Measurements from ENCODE around the gene PIGS.

The PIGS gene

GRCh38 chr17:28554565-28554964, 16.8 kb downstream of the PIGS start:
- H3K4me3 ChIP-seq (ENCODE audit: low read length): no peak overlapping the region
- no peak for DNase-seq (ENCODE audit: low read depth, low spot score)

GRCh38 chr17:28553000-28553505, 18.3 kb downstream of the PIGS start:
- DNase-seq (ENCODE audit: low read depth, low spot score): no peak
- H3K4me3 ChIP-seq (ENCODE audit: low read length): peak overlapping the region; percentile 18; the same call in 1 of the 2 replicates

GRCh38 chr17:28552176-28552999, 18.9 kb downstream of the PIGS start, which contains the start of gene UNC119:
UNC119 (minus strand) TSS chr17:28552624; CDS start chr17:28552557, 67 bp downstream.
- peak within 1 kb of the TSS; percentile 60 for H3K4me3 ChIP-seq (ENCODE audit: low read length)
- DNase-seq (ENCODE audit: low read depth, low spot score): peak; percentile 53

- peak overlapping the region; percentile 60 for H3K4me3 ChIP-seq (ENCODE audit: low read length)
- no peak for DNase-seq (ENCODE audit: low read depth, low spot score)
Observed at GRCh38 chr17:28551421-28552175, 19.7 kb downstream of the PIGS start.

GRCh38 chr17:28550858-28551257, 20.5 kb downstream of the PIGS start:
- no peak overlapping the region for H3K4me3 ChIP-seq (ENCODE audit: low read length)
- DNase-seq (ENCODE audit: low read depth, low spot score): no peak

- H3K4me3 ChIP-seq (ENCODE audit: low read length): no peak overlapping the region
- DNase-seq (ENCODE audit: low read depth, low spot score): peak; percentile 19
Observed at GRCh38 chr17:28549236-28550132, 21.8 kb downstream of the PIGS start.

GRCh38 chr17:28548417-28549130, 22.8 kb downstream of the PIGS start:
- H3K4me3 ChIP-seq (ENCODE audit: low read length): no peak overlapping the region
- no peak for DNase-seq (ENCODE audit: low read depth, low spot score)

GRCh38 chr17:28547623-28548416, 23.5 kb downstream of the PIGS start:
- H3K4me3 ChIP-seq (ENCODE audit: low read length): no peak overlapping the region
- peak; percentile 45 for DNase-seq (ENCODE audit: low read depth, low spot score)

- H3K4me3 ChIP-seq (ENCODE audit: low read length): no peak overlapping the region
- no peak for DNase-seq (ENCODE audit: low read depth, low spot score)
Observed at GRCh38 chr17:28547096-28547622, 24.2 kb downstream of the PIGS start.

GRCh38 chr17:28545787-28546415, 25.4 kb downstream of the PIGS start:
- no peak for DNase-seq (ENCODE audit: low read depth, low spot score)
- H3K4me3 ChIP-seq (ENCODE audit: low read length): no peak overlapping the region

GRCh38 chr17:28545141-28545503, 26.2 kb downstream of the PIGS start:
- no peak for DNase-seq (ENCODE audit: low read depth, low spot score)
- no peak overlapping the region for H3K4me3 ChIP-seq (ENCODE audit: low read length)

GRCh38 chr17:28544402-28545140, 26.8 kb downstream of the PIGS start:
- no peak overlapping the region for H3K4me3 ChIP-seq (ENCODE audit: low read length)
- no peak for DNase-seq (ENCODE audit: low read depth, low spot score)

GRCh38 chr17:28541439-28541838, 29.9 kb downstream of the PIGS start:
- H3K4me3 ChIP-seq (ENCODE audit: low read length): no peak overlapping the region
- DNase-seq (ENCODE audit: low read depth, low spot score): no peak

- no peak for DNase-seq (ENCODE audit: low read depth, low spot score)
Observed at GRCh38 chr17:28540231-28540630, 31.1 kb downstream of the PIGS start.

GRCh38 chr17:28538296-28538895, 32.9 kb downstream of the PIGS start:
- H3K4me3 ChIP-seq (ENCODE audit: low read length): no peak overlapping the region
- no peak for DNase-seq (ENCODE audit: low read depth, low spot score)

More at GRCh38 chr17:28540231-28540630, 31.1 kb downstream of the PIGS start:
- no peak overlapping the region for H3K4me3 ChIP-seq (ENCODE audit: low read length)

- DNase-seq (ENCODE audit: low read depth, low spot score): no peak
Observed at GRCh38 chr17:28537219-28537610, 34.1 kb downstream of the PIGS start.

More at GRCh38 chr17:28537219-28537610, 34.1 kb downstream of the PIGS start:
- H3K4me3 ChIP-seq (ENCODE audit: low read length): no peak overlapping the region

Measured in Jurkat, Clone E6-1 (cell line).